Naive thymus-derived CD4-positive, alpha-beta T cell (primary cell): Measurements from ENCODE around the gene CENPT. TPM values are rescaled to one million over a fixed set of nuclear protein-coding genes. Genes with fewer than 3 reads are reported as not detected.

Source experiments
- ATAC-seq: fragments of 150-1000 bp; cut with Tn5 transposase; 2 replicates; pipeline ENCODE4 v1.10.0; 2021; ENCODE audit warnings: mild to moderate bottlenecking, moderate library complexity
- CTCF ChIA-PET: fragments of 350-600 bp; sonication (Branson Sonifier 250); formaldehyde crosslinking; loops from one replicate; lab custom pipeline; 2021; ENCODE audit warnings: antibody characterized with exemption; lab: Charles Lee
- POLR2A ChIA-PET: fragments of 350-600 bp; sonication (Branson Sonifier 250); formaldehyde crosslinking; loops from one replicate; lab custom pipeline; 2021; ENCODE audit warnings: antibody characterized with exemption, inconsistent platforms; lab: Charles Lee
- DNase-seq, 9 donors: peaks; one replicate each; pipeline versions ENCODE4 v3.0.0 to v3.0.0-alpha.2; 2020 to 2022; ENCODE audit warnings: mixed read lengths in 1 of 9
- H3K27ac ChIP-seq: one replicate; pipeline ENCODE4 v1.7.0; 2013; ENCODE audit warnings: mild to moderate bottlenecking, low read depth, low read length, moderate library complexity
- H3K27me3 ChIP-seq, 2 donors: one replicate each; pipeline ENCODE4 v1.7.0; 2013; ENCODE audit warnings: low read length in 2 of 2, mild to moderate bottlenecking in 2 of 2, moderate library complexity in 2 of 2; ENCODE audit not compliant: control insufficient read depth in 2 of 2, insufficient read depth in 2 of 2
- H3K36me3 ChIP-seq, 3 experiments: 1 replicate in 2 of 3; 2 replicates in 1 of 3; pipeline ENCODE4 v1.7.0; 2013; ENCODE audit warnings: low read length in 3 of 3, mild to moderate bottlenecking in 3 of 3, moderate library complexity in 1 of 3; ENCODE audit not compliant: insufficient read depth in 3 of 3, control insufficient read depth in 2 of 3
- H3K4me1 ChIP-seq, 2 donors: one replicate each; pipeline ENCODE4 v1.7.0; 2013; ENCODE audit warnings: low read length in 2 of 2, mild to moderate bottlenecking in 2 of 2, moderate library complexity in 1 of 2; ENCODE audit not compliant: control insufficient read depth in 2 of 2, insufficient read depth in 2 of 2
- H3K4me3 ChIP-seq: 2 replicates; pipeline ENCODE4 v1.7.0; 2013; ENCODE audit warnings: mild to moderate bottlenecking, low read length
- H3K9me3 ChIP-seq, 3 experiments: 1 replicate in 2 of 3; 2 replicates in 1 of 3; pipeline ENCODE4 v1.7.0; 2013; ENCODE audit warnings: low read length in 3 of 3; ENCODE audit not compliant: control insufficient read depth in 2 of 3
- H3K27ac Mint-ChIP-seq, 9 donors: one replicate each; pipeline ENCODE4 v1.8.0; 2020 to 2022; ENCODE audit warnings: mixed read lengths in 9 of 9, mild to moderate bottlenecking in 8 of 9, moderate library complexity in 5 of 9, inconsistent platforms in 2 of 9
- H3K27me3 Mint-ChIP-seq, 5 donors: one replicate each; pipeline ENCODE4 v1.8.0; 2021 to 2022; ENCODE audit warnings: mixed read lengths in 5 of 5, mild to moderate bottlenecking in 1 of 5
- H3K36me3 Mint-ChIP-seq, 5 donors: one replicate each; pipeline ENCODE4 v1.8.0; 2020 to 2022; ENCODE audit warnings: mixed read lengths in 5 of 5, mild to moderate bottlenecking in 3 of 5, inconsistent platforms in 1 of 5
- H3K4me1 Mint-ChIP-seq, 7 donors: one replicate each; pipeline ENCODE4 v1.8.0; 2020 to 2022; ENCODE audit warnings: mixed read lengths in 7 of 7, mild to moderate bottlenecking in 3 of 7, inconsistent platforms in 1 of 7
- H3K4me3 Mint-ChIP-seq, 10 donors: one replicate each; pipeline ENCODE4 v1.8.0; 2020 to 2022; ENCODE audit warnings: mild to moderate bottlenecking in 10 of 10, mixed read lengths in 10 of 10, moderate library complexity in 6 of 10, inconsistent platforms in 2 of 10
- H3K9me3 Mint-ChIP-seq, 11 donors: one replicate each; pipeline ENCODE4 v1.8.0; 2020 to 2022; ENCODE audit warnings: mixed read lengths in 11 of 11, mild to moderate bottlenecking in 4 of 11, inconsistent platforms in 1 of 11, moderate library complexity in 1 of 11
- intact Hi-C, 2 donors: fragments of 100-400 bp; cut with micrococcal nuclease; formaldehyde crosslinking; loops; one replicate each; pipeline ENCODE4 v1.15.1; 2023
- polyA plus RNA-seq, 2 donors: library from polyadenylated mRNA; unstranded; fragments of 300-500 nt; fragmentation: Illumina TruSeq; gene quantifications; one replicate each; pipeline ENCODE4 v1.2.3, GENCODE V29; 2021
- total RNA-seq, 6 experiments: library from RNA in 5 of 6; stranded (reverse) in 5 of 6; gene quantifications; 1 replicate in 5 of 6; 2 replicates in 1 of 6; pipeline ENCODE4 v1.2.3 and lab custom pipeline; 2021 to 2026

The CENPT gene
- total and polyA plus RNA-seq, 7 experiments from 2014 or later, result 11.8 to 128 (median 81.3) TPM

DNA sequence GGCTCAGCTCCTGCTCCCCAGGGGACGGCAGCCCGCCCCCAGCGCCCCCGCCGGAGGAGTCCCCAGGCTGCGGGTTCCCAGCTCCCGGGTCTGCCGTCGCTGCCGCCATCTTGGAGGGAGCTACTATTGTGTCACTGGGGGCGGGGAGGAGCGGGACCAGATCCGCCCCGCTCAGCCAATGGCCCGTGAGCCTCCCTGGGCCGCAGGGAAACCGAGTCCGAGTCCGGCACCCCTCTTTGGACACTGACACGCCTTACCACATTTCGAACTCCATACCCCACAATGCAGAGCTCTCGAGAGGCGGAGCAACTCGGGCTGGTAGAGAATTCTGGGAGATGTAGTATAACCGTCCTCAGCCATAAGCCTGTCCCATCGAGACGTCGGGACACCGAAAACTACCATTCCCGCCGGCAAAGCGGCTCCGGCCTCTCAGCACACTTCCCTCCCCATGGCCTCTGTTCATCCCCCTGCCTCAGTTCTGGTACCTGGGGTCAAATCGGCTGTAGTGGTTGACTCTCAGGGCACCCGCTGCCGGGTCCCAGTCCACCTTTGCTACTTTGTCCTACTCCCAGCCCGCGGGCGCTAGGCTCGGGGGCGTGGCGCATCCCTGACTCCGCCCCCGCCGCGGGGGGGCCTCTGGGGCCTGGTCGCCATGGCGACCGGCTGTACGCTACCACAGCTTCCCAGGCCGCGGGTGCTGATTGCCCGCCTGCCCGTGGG lies 40.9 kb downstream of the CENPT start, which contains the start of the genes RANBP10 and TSNAXIP1:
TSS of gene RANBP10 (minus strand) at position 133 of the 720 bp plus-strand sequence. CDS start at position 109, 24 bp downstream.
TSS of gene TSNAXIP1 (plus strand) at position 462 of the 720 bp plus-strand sequence. CDS start 261 bp downstream, outside the sequence.
- Histone ChIP-seq H3K4me1 (peaks cover 29 to 43% of the 10 kb centered on the region in 2 donors), H3K9me3 (no peaks in the 10 kb centered on the region), H3K36me3 (peaks cover 0 to 4% (median 0%) of the 10 kb centered on the region in 3 experiments), H3K27ac (peak within 1 kb of the TSS; percentile 89), H3K4me3 (peak within 1 kb of the TSS; percentile 88), H3K27me3 (no peaks in the 10 kb centered on the region)
- H3K27ac Mint-ChIP-seq, result peak within 1 kb of the TSS; percentile 74 to 97 (median 95)
- H3K4me1 Mint-ChIP-seq, result peaks cover 13 to 49% (median 42%) of the 10 kb centered on the region in 7 donors
- POLR2A ChIA-PET, result interaction anchor here (0.5 to 1.9 kb wide), 23 partner anchors 9 to 504 kb away, joined by 3 to 15 read pairs (median 5); partner anchors contain the start of genes DPEP2, GFOD2, NUTF2 and PRMT7
- H3K27me3 Mint-ChIP-seq, result peaks cover 0 to under 1% (median 0%) of the 10 kb centered on the region in 5 donors
- intact Hi-C loops, result loop anchor here (1.0 to 10.0 kb wide), 24 partner anchors 10 to 1581 kb away; partner anchors contain the start of genes ACD (in 2 of the 2), ATP6V0D1 (in 2 of the 2), CTCF (in 2 of the 2) and GFOD2 (in 2 of the 2)
- DNase-seq, result peak; percentile 91 to 99 (median 97)
- CTCF ChIA-PET, result interaction anchor here (1.3 to 1.9 kb wide), 4 partner anchors 9 to 259 kb away, joined by 3 to 13 read pairs (median 5); no protein-coding TSS in a partner anchor
- peaks cover 0 to 32% (median 6%) of the 10 kb centered on the region in 5 donors for H3K36me3 Mint-ChIP-seq
- H3K4me3 Mint-ChIP-seq, result peak within 1 kb of the TSS; percentile 75 to 97 (median 94)
- ATAC-seq, result peak; percentile 96
- H3K9me3 Mint-ChIP-seq, result no peaks in the 10 kb centered on the region

DNA sequence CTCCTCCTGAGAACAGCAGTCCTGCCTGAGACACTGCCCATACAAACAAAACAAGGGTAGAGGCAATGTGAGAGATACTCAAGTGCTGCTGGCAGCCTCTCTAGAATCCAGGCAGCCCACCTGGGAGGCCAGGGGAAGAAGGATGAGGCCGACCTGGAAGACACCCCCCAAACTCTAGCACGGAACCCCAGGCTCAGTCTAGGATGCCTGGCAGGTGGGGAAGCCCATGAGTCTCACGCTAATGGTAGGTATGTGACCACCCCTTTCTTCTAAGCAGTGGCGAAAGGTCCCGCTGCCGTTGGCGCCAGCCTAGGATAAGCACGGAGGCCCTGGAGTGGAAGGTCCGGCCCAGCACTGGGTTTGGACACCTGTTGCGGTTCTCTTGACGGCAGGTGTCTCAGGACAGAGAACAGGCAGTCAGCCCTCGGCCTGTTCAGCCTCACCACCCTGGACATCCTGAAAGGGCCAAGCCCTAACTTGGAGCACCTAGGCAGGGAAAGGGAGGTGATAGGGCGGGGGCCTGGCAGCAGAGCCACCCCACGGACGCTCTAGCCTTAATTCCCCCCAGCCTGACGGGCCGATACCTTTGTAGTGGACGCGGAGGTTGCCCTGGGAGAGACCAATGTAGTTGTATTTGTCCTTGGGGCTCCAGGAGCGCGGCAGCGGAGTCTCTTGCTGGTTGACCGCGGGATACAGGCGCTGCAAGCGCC lies 41.6 kb downstream of the CENPT start:
- CTCF ChIA-PET, result interaction anchor here (1.3 to 1.9 kb wide), 3 partner anchors 9 to 258 kb away, joined by 4 to 13 read pairs (median 6); no protein-coding TSS in a partner anchor
- peak overlapping the region; percentile 65 to 97 (median 86) for H3K27ac Mint-ChIP-seq
- peaks cover 20 to 56% (median 49%) of the 10 kb centered on the region in 7 donors for H3K4me1 Mint-ChIP-seq
- peaks cover 0 to 40% (median 6%) of the 10 kb centered on the region in 5 donors for H3K36me3 Mint-ChIP-seq
- H3K27me3 ChIP-seq, result no peaks in the 10 kb centered on the region
- H3K4me3 ChIP-seq, result peak overlapping the region; percentile 88
- H3K9me3 Mint-ChIP-seq, result no peaks in the 10 kb centered on the region
- peaks cover 0 to 6% (median 0%) of the 10 kb centered on the region in 3 experiments for H3K36me3 ChIP-seq
- H3K4me3 Mint-ChIP-seq, result peak overlapping the region; percentile 75 to 97 (median 94)
- peak overlapping the region; percentile 89 for H3K27ac ChIP-seq
- H3K27me3 Mint-ChIP-seq, result no peaks in the 10 kb centered on the region
- ATAC-seq, result no peak
- POLR2A ChIA-PET, result interaction anchor here (0.7 to 1.9 kb wide), 20 partner anchors 10 to 322 kb away, joined by 3 to 15 read pairs (median 5); partner anchors contain the start of genes DPEP2, GFOD2, NUTF2 and PSKH1
- H3K4me1 ChIP-seq, result peaks cover 36 to 50% of the 10 kb centered on the region in 2 donors
- H3K9me3 ChIP-seq, result no peaks in the 10 kb centered on the region
- DNase-seq, result no peak
- intact Hi-C loops, result loop anchor here (1.0 to 10.0 kb wide), 23 partner anchors 10 to 1581 kb away; partner anchors contain the start of genes ACD (in 2 of the 2), ATP6V0D1 (in 2 of the 2), CTCF (in 2 of the 2) and GFOD2 (in 2 of the 2)

DNA sequence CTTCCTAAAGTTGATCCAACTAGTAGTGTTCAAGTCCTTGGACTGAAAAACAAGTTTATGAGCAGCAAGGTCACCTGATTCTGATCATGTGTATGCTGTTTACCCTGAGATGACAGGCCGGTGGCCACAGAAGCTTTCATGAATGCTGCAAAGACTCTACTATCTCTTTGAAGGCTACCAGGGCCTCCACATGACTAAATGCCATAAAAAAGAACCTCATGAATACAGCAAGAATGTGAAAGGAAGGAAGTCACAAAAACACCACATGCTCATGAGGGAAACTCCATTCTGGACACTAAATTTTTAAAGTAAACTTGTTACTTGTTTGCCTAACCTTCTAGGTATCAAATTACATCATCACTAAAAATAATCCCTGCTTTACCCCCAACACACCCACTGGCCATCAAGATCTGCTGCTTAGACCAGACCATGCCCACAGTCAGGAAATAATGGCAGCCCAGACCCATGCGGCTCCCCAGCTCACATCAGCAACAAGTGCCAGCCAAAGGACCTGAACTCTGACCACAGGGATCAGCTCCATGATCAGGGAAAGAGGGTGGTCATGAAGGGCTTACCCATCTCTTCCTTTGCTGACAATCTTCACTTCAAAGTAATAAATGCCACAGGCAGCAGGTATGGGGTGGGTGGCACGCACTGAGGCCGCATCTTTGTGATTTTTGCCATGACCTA lies 42.5 kb downstream of the CENPT start:
- Mint-ChIP-seq H3K9me3 (no peaks in the 10 kb centered on the region), H3K4me3 (peak overlapping the region; percentile 75 to 97 (median 94)), H3K36me3 (peaks cover 0 to 40% (median 6%) of the 10 kb centered on the region in 5 donors), H3K27ac (peak overlapping the region; percentile 21 to 96 (median 81)), H3K27me3 (no peaks in the 10 kb centered on the region), H3K4me1 (peaks cover 28 to 65% (median 58%) of the 10 kb centered on the region in 7 donors)
- POLR2A ChIA-PET, result no interaction called here
- Histone ChIP-seq H3K27ac (peak overlapping the region; percentile 89), H3K4me3 (peak overlapping the region; percentile 88), H3K9me3 (no peaks in the 10 kb centered on the region), H3K4me1 (peaks cover 37 to 50% of the 10 kb centered on the region in 2 donors), H3K36me3 (peaks cover 0 to 15% (median 0%) of the 10 kb centered on the region in 3 experiments), H3K27me3 (no peaks in the 10 kb centered on the region)
- intact Hi-C loops, result loop anchor here (5.0 to 10.0 kb wide), 3 partner anchors 268 to 1582 kb away; partner anchors contain the start of genes SMPD3 (in 2 of the 2) and TERF2 (in 1 of the 2)
- ATAC-seq, result no peak
- CTCF ChIA-PET, result interaction anchor here (1.6 kb wide), 1 partner anchor 12 kb away, joined by 4 read pairs; no protein-coding TSS in a partner anchor
- no peak for DNase-seq

DNA sequence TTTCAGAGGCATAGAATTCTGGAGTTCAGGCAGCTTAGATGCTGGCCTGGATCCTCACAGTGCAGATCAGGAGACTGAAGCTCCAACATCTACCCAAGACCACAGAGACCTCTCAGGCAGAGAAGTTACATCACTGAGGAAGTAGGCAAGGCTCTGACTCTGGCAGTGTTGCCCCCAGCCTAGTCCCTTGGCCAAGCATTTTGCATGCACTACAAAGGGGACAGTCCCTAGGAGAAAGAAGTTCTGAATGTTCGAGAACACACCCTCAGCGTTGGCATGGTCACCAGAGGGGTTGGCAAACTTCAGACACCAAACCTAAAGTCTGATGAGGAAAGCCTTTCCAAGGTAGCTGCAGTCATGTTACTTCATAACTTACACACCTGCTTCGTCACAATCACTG lies 43.6 kb downstream of the CENPT start:
- Histone ChIP-seq H3K4me1 (peaks cover 37 to 50% of the 10 kb centered on the region in 2 donors), H3K36me3 (peaks cover 0 to 16% (median 0%) of the 10 kb centered on the region in 3 experiments), H3K27ac (no peak overlapping the region), H3K4me3 (no peak overlapping the region), H3K27me3 (no peaks in the 10 kb centered on the region), H3K9me3 (no peaks in the 10 kb centered on the region)
- ChIA-PET POLR2A (no interaction called here), CTCF (interaction anchor here (1.6 kb wide), 1 partner anchor 13 kb away, joined by 4 read pairs; no protein-coding TSS in a partner anchor)
- H3K27ac Mint-ChIP-seq, result peak overlapping the region; percentile 17 to 96 (median 51)
- no peak for DNase-seq
- no peak for ATAC-seq
- H3K9me3 Mint-ChIP-seq, result peaks cover 0 to 2% (median 0%) of the 10 kb centered on the region in 11 donors
- H3K4me3 Mint-ChIP-seq, result peak overlapping the region; percentile 25 to 92 (median 56)
- intact Hi-C loops, result loop anchor here (10.0 kb wide), 1 partner anchor 641 kb away; the partner anchor contains the start of gene SMPD3 (in 2 of the 2)
- peaks cover 34 to 71% (median 63%) of the 10 kb centered on the region in 7 donors for H3K4me1 Mint-ChIP-seq
- peaks cover 4 to 40% (median 10%) of the 10 kb centered on the region in 5 donors for H3K36me3 Mint-ChIP-seq
- no peaks in the 10 kb centered on the region for H3K27me3 Mint-ChIP-seq

DNA sequence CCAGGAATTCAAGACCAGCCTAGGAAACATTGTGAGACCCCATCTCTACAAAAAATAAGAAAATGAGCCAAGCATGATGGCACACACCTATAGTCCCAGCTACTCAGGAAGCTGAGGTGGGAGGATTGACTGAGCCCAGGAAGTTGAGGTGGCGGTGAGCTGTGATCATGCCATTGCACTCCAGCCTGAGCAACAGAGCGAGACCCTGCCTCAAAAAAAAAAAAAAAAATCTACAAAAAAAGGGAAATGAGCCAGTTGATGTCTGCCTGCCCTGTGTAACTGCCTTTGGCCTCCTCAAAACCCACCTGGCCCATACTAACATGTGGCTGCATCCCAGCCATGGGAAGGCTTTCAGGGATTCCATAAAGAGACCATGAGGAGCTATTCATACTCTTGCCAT lies 45.6 kb downstream of the CENPT start:
- peaks cover 38 to 80% (median 76%) of the 10 kb centered on the region in 7 donors for H3K4me1 Mint-ChIP-seq
- intact Hi-C loops, result loop anchor here (10.0 kb wide), 1 partner anchor 643 kb away; the partner anchor contains the start of gene SMPD3 (in 2 of the 2)
- no peak overlapping the region for H3K4me3 ChIP-seq
- no peaks in the 10 kb centered on the region for H3K27me3 ChIP-seq
- H3K36me3 Mint-ChIP-seq, result peaks cover 4 to 47% (median 14%) of the 10 kb centered on the region in 5 donors
- H3K9me3 Mint-ChIP-seq, result peaks cover 0 to 2% (median 0%) of the 10 kb centered on the region in 11 donors
- peak overlapping the region; percentile 48 to 76 (median 66) for H3K4me3 Mint-ChIP-seq
- H3K27ac Mint-ChIP-seq, result peak overlapping the region; percentile 3 to 83 (median 69)
- peaks cover 0 to 25% (median 0%) of the 10 kb centered on the region in 3 experiments for H3K36me3 ChIP-seq
- ChIA-PET CTCF (interaction anchor here (0.6 to 4.3 kb wide), 5 partner anchors 14 to 281 kb away, joined by 3 to 29 read pairs (median 4); no protein-coding TSS in a partner anchor), POLR2A (interaction anchor here (0.6 to 1.7 kb wide), 14 partner anchors 9 to 530 kb away, joined by 3 to 7 read pairs (median 4); partner anchors contain the start of genes ACD and GFOD2)
- DNase-seq, result peak in 6 of 9 donors; percentile 35 to 57 (median 48)
- no peak for ATAC-seq
- peaks cover 33 to 42% of the 10 kb centered on the region in 2 donors for H3K4me1 ChIP-seq
- H3K27me3 Mint-ChIP-seq, result no peaks in the 10 kb centered on the region
- H3K9me3 ChIP-seq, result no peaks in the 10 kb centered on the region
- peak overlapping the region; percentile 6 for H3K27ac ChIP-seq
